Nephron (organoid): ENCODE measurements around the gene DNMT3B.

Source experiments
- H3K27ac Mint-ChIP-seq, 3 experiments: 2 replicates each; pipeline ENCODE4 v1.8.0; 2020; ENCODE audit warnings: mixed read lengths in 3 of 3, mild to moderate bottlenecking in 2 of 3, moderate library complexity in 1 of 3
- H3K27me3 Mint-ChIP-seq: 2 replicates; pipeline ENCODE4 v1.8.0; 2021; ENCODE audit warnings: low read depth, mild to moderate bottlenecking, moderate library complexity, mixed read lengths
- H3K36me3 Mint-ChIP-seq: 2 replicates; pipeline ENCODE4 v1.8.0; 2020; ENCODE audit warnings: low read depth, mixed read lengths
- H3K4me1 Mint-ChIP-seq: 2 replicates; pipeline ENCODE4 v1.8.0; 2020; ENCODE audit warnings: mixed read lengths
- H3K4me3 Mint-ChIP-seq, 3 experiments: 2 replicates each; pipeline ENCODE4 v1.8.0; 2020; ENCODE audit warnings: mild to moderate bottlenecking in 3 of 3, mixed read lengths in 3 of 3, moderate library complexity in 2 of 3
- H3K9me3 Mint-ChIP-seq: 2 replicates; pipeline ENCODE4 v1.8.0; 2020; ENCODE audit warnings: mixed read lengths
- CTCF ChIP-seq, 3 experiments: fragments of 200-600 bp; sonication (generic); IDR thresholded peaks; one replicate each; pipeline ENCODE4 v1.5.0; 2021; ENCODE audit warnings: antibody characterized with exemption in 3 of 3; ENCODE audit not compliant: unreplicated experiment in 3 of 3

The DNMT3B gene

DNA sequence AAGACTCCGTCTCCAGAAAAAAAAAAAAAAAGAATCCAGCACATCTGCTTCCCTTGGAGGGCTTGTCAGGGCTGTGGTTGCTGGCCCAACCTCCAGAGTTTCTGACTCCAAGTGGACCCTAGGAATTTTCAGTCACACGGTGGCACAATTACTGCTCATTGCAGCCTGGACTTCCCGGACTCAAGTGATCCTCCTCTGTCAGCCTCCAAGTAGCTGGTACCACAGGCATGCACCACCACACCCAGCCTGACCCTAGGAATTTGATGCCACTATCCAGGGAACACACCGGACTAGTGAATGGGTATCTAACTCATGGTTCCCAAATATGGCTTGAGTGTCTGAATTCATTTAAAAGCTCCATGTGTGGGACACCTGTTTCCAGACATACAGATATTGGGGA, 47.7 kb downstream of the DNMT3B start:
- Mint-ChIP-seq H3K4me1 (peaks cover 42% of the 10 kb centered on the region), H3K27ac (no peak overlapping the region), H3K36me3 (peaks cover 25% of the 10 kb centered on the region), H3K4me3 (no peak overlapping the region), H3K9me3 (no peaks in the 10 kb centered on the region), H3K27me3 (peaks cover 4% of the 10 kb centered on the region)
- TF ChIP-seq CTCF (IDR thresholded peaks at IDR 0.05; ENCODE audit: unreplicated experiment in 3 of 3), result no peak

GRCh38 chr20:32810941-32811340, 48.8 kb downstream of the DNMT3B start:
- no peak for TF ChIP-seq CTCF (IDR thresholded peaks at IDR 0.05; ENCODE audit: unreplicated experiment in 3 of 3)
- peaks cover 33% of the 10 kb centered on the region for H3K4me1 Mint-ChIP-seq
- H3K4me3 Mint-ChIP-seq, result no peak overlapping the region
- no peaks in the 10 kb centered on the region for H3K9me3 Mint-ChIP-seq
- H3K36me3 Mint-ChIP-seq, result peaks cover 17% of the 10 kb centered on the region
- H3K27me3 Mint-ChIP-seq, result peaks cover 4% of the 10 kb centered on the region
- H3K27ac Mint-ChIP-seq, result no peak overlapping the region

DNA sequence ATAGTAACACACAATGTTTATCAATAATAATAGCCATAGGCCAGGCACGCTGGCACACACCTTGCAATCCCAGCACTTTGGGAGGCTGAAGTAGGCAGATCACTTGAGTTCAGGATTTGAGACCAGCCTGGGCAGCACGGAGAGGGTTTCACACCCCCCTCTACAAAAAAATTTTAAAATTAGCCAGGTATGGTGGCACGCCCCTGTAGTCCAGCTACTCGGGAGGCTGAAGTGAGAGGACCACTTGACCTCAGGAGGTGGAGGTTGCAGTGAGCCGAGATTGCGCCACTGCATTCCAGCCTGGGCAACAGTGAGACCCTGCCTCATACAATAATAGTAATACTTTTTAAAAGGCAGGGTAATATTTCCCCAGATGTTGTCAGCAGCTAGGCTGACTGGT, 49.7 kb downstream of the DNMT3B start:
- Mint-ChIP-seq H3K27ac (no peak overlapping the region), H3K27me3 (peaks cover 4% of the 10 kb centered on the region), H3K4me1 (peaks cover 23% of the 10 kb centered on the region), H3K9me3 (no peaks in the 10 kb centered on the region), H3K36me3 (peaks cover 8% of the 10 kb centered on the region), H3K4me3 (no peak overlapping the region)
- no peak for TF ChIP-seq CTCF (IDR thresholded peaks at IDR 0.05; ENCODE audit: unreplicated experiment in 3 of 3)

DNA sequence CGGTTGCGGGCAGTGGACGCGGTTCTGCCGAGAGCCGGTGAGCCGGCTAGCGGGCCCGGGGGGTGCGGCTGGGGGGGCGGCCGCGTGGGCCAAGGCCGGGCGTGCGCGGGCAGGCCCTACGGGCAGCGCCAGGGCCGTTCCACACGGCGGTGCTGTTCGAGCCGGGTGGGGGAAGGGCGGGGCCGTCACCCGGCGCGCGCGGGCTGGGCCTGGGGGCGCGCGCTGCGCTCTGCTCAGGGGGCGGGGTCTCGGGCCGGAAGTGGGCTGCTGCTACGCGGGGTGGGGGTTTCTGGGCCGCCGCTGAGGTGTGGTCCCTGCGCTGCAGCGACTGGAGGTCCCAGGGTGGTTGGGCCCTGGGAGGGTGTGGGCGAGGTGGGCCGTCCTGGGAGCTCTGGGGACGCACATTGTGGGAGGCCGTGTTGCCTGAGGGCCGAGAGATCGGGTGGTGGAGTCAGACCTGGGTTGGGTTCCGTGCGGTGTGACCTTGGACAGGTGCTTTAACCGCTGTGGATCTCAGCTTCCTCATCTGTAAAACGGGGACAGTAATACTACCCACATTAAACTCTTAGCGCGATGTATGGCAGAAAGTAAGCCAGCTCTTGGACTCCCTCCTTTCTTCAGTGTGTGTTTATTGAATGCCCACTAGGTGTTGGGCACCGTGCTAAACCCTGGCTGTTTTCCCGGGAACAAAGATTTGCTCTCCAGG, 58.0 kb downstream of the DNMT3B start:
- H3K9me3 Mint-ChIP-seq, result no peaks in the 10 kb centered on the region
- no peaks in the 10 kb centered on the region for H3K36me3 Mint-ChIP-seq
- no peak for TF ChIP-seq CTCF (IDR thresholded peaks at IDR 0.05; ENCODE audit: unreplicated experiment in 3 of 3)
- peaks cover 3% of the 10 kb centered on the region for H3K27me3 Mint-ChIP-seq
- peaks cover 39% of the 10 kb centered on the region for H3K4me1 Mint-ChIP-seq
- H3K27ac Mint-ChIP-seq, result peak overlapping the region; percentile 77 to 89 (median 87)
- H3K4me3 Mint-ChIP-seq, result peak overlapping the region; percentile 75 to 94 (median 90)

DNA sequence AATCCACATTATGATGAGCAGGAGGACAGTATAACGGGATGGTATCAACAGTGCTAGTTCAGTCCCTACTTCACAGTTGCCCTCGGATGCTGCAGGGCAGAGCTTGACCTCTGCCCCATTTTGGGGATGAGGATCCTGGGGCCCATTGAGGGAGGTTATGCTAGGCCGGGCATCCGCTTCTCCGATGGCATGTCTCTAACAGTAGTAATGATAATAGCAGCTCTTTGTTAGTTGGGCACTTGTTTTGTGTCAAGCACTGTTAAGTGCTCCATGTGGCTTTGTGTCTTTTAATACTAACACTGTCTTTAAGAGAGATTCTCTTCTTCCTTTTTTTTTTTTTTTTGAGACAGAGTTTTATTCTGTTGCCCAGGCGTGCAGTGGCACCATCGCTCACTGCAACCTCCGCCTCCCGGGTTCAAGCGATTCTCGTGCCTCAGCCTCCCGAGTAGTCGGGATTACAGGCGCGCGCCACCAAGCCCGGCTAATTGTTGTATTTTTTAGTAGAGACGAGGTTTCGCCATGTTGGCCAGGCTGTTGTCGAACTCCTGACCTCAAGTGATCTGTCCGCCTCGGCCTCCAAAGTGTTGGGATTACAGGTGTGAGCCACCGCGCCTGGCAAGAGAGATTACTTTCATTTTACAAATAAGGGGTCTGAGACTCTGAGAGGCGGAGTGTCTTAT, 58.7 kb downstream of the DNMT3B start:
- Mint-ChIP-seq H3K27ac (peak overlapping the region; percentile 77 to 89 (median 87)), H3K9me3 (no peaks in the 10 kb centered on the region), H3K4me1 (peaks cover 39% of the 10 kb centered on the region), H3K4me3 (peak overlapping the region; percentile 75 to 94 (median 90)), H3K36me3 (no peaks in the 10 kb centered on the region), H3K27me3 (peaks cover 3% of the 10 kb centered on the region)
- TF ChIP-seq CTCF (IDR thresholded peaks at IDR 0.05; ENCODE audit: unreplicated experiment in 3 of 3), result no peak
